Measurements from ENCODE around the gene RCC1.
"Not testable (repeated sequence)": the region's sequence is repeated elsewhere in the genome, so short reads cannot be mapped to it uniquely, and the experiment has no call there.

RCC1 gene

DNA sequence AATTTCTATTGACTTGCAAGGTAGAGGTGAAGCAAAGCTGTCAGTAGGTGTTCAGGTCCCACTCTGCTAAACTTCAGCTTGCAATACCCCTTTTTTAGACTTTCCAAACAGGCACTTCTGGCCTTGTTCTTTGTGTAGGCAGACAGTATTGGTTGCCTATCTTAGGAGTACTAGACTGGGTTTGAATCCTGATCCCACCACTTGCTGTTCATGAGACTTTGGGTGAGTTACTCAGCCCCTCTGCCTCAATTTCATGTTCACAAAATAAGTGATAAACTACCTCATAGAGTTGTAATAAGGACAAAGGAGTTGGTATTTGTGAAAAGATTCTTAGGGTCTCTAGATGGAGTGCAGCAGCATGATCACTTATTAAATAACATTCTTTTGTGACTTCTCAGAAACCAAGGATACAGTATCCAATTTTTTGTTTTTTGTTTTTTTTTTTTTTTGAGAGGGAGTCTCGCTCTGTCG, 5.2 kb downstream of the RCC1 start:
- DNase-seq (ENCODE audit: low spot score): no peak

DNA sequence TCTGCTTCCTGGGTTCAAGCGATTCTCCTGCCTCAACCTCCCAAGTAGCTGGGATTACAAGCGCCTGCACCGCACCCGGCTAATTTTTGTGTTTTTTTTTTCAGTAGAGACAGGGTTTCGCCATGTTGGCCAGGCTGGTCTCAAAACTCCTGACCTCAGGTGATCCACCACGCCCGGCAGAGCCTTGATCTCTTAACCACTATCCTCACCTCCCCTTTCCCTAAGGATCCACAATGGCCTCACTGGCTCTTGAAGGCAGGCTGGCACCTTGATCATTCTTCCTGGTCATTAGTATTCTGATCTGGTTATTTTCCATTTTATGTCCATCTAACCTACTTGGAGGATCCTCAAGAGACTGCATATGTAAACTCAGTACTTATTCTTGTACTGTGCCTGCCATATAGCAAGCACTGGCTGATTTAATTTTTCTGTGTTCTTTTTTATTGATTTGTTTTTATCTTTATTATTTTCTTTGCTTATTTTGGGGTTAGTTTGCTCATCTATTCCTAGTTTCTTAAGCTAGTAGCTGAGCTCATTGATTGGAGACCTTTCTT, 6.3 kb downstream of the RCC1 start:
- DNase-seq (ENCODE audit: low spot score): no peak

DNA sequence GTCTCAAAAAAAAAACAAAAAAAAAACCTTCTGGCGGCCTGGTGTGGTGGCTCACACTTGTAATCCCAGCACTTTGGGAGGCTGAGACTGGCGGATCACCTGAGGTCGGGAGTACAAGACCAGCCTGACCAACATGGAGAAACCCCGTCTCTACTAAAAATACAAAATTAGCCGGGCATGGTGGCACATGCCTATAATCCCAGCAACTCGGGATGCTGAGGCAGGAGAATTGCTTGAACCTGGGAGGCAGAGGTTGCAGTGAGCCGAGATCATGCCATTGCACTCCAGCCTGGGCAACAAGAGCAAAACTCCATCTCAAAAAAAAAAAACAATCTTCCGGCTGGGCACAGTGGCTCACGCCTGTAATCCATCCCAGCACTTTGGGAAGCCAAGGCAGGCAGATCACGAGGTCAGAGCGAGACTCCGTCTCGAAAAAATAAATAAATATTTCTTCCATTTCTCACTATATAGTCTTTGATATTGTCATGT, 8.6 kb downstream of the RCC1 start:
- not testable (repeated sequence) for DNase-seq (ENCODE audit: low spot score)

DNA sequence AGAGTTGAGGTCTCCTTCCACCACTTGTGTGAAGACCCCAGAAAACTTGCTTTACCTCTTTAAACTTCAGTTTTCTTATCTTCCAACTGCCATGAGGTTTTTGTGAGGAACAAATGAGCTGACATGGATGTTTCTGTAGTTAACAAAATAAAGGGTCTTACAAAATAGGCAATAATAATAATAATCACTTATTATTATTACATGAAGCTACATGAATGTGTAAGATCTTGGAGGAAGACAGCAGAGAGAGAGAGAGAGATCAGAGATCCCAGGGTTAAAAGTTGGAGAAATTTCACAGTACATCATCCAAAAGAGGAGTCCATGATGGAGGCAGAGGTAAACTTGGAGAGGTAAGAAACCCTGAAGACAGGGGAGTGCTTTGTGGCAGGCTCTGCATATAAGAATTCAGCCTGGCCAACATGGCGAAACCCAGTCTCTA, 10.7 kb downstream of the RCC1 start:
- no peak for DNase-seq (ENCODE audit: low spot score)

DNA sequence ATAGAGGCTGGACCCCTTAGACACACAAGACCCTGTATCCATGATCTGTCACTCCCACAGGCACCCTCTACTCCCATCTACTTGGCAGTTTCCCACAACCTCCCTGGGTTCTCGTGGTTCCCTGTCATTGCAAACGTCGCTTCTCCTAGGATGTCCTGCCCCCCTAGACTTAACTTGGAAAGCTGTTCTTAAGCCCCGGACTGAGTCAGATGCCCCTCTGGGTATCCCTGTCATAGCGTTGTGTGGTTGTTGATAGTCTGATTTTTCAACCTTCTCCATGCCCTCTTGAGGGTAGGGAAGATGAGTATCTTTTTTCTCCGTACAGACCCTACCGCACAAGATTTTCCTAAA, 11.8 kb downstream of the RCC1 start:
- DNase-seq (ENCODE audit: low spot score): no peak

DNA sequence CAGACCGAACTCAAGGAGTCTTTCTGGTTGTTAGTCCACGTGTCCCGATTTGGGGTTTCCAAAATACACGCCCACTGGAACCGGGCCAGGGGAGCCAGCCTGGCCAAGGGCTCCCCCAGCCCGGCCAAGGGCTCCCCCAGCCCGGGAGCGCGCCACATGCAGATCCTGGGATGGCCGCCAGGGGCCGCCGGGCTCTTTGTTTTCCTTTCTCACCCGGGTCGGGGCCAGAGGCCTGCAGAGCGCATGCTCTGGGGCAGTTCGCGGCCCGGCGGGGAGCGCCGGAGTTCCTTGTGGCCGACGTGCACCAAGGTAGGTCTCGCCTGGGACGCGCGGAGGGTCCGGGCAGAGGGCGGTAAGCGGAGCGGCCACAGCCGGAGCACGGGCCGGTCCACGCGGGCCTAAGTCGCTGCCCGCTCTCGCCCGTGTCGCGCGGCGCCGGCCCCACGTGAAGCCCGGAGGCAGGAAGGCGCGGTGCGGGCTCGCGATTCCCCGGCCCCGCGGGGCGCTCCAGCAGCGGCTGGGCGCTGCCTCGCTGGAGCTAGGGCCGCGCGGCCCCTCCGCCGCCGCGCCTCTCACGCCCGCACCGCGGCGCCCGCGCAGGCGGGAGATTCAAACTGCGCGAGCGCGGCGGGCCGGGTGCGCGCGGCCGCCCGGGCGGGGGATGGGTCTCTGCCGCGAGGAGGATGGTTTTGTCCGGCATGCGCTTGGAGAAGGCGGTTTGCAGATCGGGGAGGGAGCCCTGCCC, 12.3 kb downstream of the RCC1 start:
- peak; percentile 94 for DNase-seq (ENCODE audit: low spot score)

DNA sequence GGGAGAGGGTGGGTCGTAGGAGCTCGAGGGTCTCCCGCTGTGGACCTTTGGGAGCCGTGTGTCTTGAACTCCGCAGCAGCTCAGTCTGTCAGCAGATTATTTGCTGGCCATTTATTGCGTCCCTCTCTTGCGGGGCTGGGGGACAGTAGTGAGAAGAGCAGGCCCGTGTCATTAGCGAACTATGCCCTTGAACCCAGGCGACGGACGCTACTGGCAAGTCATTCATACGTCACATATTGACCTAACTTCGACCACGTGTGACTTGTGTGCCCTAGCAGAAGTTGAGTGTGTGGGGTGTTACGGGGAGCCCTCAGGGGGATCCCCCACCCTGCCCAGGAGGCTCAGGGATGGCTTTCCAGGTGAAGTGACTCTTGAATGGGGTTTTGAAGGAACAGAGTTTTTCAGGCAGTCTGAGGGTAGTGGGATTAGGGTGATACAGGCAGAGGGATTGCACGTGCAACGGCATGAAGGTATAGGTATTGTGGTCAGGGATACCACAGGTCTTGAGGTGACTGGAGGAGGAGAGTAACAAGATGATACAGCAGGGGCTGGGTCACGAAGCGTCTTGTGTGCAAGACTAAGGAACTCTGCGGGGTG, 13.0 kb downstream of the RCC1 start:
- no peak for DNase-seq (ENCODE audit: low spot score)

DNA sequence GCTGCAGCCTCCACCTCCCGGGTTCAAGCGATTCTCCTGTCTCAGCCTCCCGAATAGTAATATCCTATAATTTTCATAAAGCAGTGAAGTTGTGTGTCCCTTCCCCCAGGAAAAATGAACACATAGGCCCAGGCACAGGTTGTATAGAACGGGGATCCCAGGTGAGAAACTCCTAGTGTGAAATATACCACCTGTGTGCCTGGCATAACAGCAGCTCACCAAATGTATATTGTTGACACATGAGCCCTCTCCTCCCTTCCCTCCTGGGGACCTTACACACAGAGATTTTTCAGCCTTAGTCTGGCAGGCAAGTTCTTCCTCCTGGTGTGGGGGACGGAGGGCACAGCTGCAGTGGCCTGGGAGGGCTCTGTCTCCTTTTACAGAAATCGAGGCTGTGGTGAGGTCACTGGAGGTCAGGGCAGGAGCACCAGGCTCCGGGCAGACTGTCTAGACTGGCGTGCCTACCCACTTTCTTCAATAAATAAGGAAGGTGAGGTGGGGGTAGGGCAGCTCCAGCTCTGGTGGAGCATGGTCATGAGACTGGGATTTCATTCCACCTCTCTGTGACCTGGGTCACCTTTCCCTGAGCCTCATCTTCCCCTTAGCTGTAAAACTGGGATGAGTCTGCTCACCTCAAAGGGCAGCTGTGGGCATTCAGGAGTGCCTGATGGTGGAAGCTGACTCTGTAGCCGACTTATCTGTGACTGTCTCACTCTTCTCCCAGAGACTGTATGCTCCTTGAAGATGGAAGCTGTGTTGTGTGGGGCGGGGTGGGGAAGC, 14.3 kb downstream of the RCC1 start:
- DNase-seq (ENCODE audit: low spot score): no peak

DNA sequence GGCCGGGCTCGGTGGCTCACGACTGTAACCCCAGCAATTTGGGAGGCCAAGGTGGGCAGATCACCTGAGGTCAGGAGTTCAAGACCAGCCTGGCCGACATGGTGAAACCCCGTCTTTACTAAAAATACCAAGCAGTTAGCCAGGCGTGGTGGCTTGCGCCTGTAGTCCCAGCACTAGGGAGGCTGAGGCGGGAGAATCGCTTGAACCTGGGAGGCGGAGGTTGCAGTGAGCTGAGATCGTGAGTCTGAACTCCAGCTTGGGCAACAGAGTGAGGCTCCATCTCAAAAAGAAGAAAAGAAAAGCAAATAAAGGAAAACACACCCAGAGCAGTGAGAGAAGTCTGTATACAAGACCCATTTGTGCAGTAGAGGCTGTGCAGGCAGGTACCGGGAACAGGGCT, 15.0 kb downstream of the RCC1 start:
- not testable (repeated sequence) for DNase-seq (ENCODE audit: low spot score)

DNA sequence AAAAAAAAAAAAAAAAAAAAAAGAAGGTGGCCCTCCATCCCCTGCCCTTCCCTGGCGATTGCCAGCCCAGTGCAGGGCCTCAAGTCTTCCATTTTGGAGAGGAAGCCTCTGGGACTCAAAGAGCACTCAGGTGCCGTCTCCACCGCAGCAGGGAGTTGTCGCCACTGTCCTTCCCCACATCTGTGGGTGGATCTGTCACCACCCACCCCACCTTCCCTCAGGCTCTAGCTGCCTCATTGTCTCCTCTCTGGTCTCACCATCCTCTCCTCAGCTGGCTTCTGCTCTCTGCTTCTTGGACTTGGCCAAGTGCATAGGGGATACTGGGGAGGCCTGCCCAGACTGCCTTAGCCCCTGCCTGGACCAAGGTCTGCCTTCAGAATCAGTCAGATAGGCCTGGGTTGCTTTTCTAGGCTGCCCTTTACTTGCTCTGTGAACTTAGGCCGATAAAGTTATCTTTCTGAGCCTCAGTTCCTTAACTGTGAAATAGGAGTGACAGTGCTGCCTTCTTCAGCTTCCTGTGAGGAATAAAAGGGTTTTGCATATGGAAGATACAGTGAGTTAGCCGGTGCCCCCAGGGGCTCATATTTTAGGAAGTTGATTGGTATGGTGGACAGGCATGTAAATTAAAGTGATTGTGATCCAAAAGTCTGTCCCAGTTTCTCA, 15.8 kb downstream of the RCC1 start:
- DNase-seq (ENCODE audit: low spot score): no peak

DNA sequence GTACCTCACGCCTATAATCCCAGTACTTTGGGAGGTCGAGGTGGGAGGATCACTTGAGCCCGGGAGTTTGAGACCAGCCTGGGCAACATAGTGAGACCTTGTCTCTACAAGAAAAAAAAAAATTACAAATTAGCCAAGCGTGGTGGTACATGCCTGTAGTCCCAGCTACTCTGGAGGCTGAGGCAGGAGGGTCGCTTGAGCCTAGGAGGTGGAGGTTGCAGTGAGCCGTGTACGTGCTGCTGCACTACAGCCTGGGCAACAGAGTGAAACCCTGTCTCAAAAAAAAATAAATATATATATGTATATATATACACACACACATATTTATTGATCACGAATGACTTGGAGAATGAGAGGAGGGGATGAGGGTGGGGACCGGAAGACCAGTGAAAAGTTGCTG, 16.7 kb downstream of the RCC1 start:
- DNase-seq (ENCODE audit: low spot score): not testable (repeated sequence)

DNA sequence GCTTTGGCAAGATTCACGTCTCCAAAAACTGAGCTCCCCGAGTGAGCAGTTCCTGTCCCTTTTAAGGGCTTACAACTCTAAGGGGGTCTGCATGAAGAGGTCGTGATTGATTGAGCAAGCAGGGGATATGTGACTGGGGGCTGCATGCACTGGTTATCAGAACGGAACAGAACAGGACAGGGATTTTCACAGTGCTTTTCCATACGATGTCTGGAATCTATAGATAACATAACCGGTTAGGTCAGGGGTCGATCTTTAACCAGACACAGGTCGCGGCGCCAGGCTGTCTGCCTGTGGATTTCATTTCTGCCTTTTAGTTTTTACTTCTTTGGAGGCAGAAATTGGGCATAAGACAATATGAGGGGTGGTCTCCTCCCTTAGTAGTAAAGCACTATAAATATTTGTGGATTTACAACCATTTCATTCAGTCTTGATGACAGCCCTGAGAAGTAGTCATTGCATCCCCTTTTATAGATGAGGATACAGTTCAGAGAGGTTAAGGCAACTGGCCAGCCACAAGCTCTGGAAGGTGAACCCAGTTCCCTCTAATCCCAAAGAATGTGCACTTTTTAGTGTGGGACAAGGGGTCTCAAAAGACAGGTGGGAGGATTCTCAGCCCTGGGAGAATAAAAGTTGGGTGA, 19.3 kb downstream of the RCC1 start:
- not testable (repeated sequence) for DNase-seq (ENCODE audit: low spot score)

DNA sequence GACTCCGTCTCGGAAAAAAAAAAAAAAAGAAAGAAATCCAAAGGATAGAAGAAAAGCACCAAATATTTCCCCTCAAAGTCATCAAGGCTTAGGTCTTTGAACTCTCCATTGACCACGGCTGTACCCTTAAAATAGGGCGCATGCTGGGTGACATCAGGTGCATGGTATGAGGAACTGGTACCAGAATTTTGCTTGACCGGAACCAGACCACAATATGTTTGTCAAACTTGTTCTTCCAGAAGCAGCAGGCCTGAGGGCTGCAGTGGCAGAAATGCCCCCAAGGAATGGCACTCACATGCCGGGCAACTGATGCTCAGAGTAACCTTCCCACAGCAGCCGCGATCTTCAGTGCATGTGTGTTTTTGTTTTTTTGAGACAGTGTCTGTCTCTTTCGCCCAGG, 21.0 kb downstream of the RCC1 start:
- DNase-seq (ENCODE audit: low spot score): no peak

DNA sequence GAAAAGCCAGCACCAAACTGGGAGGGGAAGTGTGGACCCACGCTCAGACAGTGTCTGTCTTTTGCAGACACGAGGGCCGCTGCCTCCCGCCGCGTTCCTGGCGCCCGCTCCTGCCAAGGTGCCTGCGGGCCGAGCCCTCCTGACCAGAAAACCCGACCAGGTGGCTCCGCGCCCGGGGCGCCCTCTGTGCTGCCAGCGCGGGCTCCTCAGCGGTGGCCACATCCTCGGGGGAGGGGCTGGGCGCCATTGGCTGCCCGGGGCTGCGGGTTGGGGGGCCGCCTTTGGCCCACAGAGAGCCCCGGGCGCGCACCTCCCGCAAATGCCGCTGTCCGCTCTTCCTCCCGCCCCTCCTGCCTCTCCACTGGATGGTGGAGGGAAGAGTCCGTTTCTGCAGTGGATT, 24.6 kb downstream of the RCC1 start:
- DNase-seq (ENCODE audit: low spot score): no peak

DNA sequence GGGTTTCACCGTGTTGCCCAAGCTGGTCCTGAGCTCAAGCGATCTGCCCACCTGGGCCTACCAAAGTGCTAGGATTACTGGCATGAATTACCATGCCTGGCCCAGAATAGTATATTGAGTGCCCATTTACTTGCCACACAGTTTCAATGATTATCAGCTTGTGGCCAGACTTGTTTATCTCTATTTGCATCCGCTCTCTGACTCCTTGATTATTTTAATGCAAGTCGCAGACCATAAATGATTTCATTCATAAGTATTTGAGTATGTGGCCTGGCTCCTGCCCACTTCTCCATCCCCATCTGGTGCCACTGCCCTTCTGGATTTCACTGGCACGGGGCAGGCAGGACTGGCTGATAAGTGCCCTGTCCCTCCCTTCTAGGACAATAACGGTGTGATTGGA, 28.8 kb downstream of the RCC1 start:
- no peak for DNase-seq (ENCODE audit: low spot score)

DNA sequence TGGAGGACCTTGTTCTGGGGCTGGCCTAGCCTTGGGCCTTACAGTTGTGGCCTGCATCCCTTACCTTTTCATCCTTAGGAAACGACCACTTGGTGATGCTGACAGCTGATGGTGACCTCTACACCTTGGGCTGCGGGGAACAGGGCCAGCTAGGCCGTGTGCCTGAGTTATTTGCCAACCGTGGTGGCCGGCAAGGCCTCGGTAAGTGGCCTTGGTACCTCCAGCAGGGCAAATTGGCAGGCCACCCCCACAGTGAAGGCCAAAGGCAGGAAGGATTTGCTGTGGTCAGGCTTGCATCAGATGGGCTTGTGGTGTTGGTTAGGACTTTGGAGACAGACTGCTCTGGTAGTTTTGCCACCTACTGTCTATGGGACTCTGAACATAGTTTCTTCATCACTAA, 29.3 kb downstream of the RCC1 start:
- no peak for DNase-seq (ENCODE audit: low spot score)

DNA sequence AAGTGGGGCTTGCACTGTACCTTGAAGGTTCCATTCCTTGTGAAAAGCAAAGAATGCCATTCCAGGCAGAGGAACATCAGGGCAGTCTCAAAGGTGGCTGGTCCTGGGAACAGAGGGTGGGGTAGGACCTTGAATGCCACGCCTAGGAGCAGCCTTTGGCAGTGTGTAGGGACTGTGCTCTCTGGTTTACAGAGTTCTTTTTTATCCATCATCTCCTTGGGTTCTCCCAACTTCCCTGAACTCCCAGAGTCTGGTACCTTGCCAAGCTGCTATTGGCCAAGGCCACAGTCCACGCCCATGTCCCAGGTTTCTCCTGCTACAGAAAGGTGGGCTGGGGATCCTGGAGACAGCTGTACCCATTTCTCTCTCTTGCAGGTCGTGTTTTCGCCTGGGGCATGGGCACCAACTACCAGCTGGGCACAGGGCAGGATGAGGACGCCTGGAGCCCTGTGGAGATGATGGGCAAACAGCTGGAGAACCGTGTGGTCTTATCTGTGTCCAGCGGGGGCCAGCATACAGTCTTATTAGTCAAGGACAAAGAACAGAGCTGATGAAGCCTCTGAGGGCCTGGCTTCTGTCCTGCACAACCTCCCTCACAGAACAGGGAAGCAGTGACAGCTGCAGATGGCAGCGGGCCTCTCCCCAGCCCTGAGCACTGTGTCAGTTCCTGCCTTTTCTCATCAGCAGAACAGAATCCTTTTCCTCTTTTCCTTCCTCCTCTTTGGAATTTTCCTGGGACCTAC, 31.8 kb downstream of the RCC1 start:
- DNase-seq (ENCODE audit: low spot score): no peak

DNA sequence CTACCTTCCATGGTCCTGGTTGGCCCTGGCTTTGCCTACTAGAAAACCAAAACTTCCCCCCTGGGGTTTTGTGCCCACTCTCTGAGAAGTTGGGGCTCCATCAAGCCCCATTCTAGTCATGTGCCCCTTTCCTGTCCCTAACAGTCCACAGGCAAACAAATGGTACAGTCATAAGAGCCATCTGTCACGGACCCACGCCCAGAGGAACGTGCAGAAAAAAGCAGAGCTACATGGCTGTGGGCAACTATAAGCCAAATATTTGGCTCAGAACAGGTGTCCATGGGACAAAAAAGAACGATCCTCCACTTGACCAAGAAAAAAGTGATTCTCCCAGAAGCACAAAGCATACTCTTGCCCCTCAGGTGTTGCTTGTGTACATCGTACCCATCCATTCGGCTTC, 32.4 kb downstream of the RCC1 start:
- no peak for DNase-seq (ENCODE audit: low spot score)

DNA sequence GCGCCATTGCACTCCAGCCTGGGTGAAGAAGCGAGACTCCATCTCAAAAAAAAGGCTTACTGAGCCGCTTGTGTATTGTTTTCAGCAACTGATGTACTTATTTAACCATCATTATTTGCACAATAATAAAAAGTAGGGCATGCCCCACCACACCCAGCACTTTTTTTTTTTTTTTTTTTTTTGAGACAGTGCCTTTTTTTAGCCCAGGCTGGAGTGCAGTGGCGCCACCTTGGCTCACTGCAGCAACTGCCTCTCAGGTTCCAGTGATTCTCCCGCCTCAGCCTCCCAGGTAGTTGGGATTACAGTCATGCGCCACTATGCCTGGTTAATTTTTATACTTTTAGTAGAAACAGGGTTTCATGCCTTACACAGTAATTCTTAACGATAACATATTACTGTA, 34.8 kb downstream of the RCC1 start:
- DNase-seq (ENCODE audit: low spot score): no peak

DNA sequence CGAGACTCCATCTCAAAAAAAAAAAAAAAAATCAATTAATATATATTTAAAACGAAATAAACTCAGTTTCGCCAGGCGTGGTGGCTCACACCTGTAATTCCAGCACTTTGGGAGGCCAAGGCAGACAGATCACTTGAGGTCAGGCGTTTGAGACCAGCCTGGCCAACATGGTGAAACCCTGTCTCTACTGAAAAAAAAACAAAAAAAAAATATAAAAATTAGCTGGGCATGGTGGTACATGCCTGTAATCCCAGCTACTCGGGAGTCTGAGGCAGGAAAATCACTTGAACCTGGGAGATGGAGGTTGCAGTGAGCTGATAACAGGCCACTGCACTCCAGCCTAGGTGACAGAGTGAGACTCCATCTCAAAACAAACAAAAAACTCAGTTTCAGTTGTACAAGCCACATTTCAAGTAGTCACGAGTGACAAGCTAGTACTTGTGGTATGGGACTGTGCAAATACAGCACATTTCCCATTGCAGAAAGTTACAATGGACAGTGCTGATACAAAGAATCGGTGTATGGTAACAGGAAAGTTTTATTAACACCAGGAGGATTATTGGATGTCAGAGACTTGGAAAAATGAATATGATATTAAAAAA, 35.7 kb downstream of the RCC1 start:
- DNase-seq (ENCODE audit: low spot score): not testable (repeated sequence)
